ENCODE data around the gene PAPSS2. TPM values are rescaled to one million over a fixed set of nuclear protein-coding genes. Genes with fewer than 3 reads are reported as not detected.

Gene PAPSS2
- total RNA-seq, 4 donors from 2014 or later = 17.3 to 117 (median 88.4) TPM

DNA sequence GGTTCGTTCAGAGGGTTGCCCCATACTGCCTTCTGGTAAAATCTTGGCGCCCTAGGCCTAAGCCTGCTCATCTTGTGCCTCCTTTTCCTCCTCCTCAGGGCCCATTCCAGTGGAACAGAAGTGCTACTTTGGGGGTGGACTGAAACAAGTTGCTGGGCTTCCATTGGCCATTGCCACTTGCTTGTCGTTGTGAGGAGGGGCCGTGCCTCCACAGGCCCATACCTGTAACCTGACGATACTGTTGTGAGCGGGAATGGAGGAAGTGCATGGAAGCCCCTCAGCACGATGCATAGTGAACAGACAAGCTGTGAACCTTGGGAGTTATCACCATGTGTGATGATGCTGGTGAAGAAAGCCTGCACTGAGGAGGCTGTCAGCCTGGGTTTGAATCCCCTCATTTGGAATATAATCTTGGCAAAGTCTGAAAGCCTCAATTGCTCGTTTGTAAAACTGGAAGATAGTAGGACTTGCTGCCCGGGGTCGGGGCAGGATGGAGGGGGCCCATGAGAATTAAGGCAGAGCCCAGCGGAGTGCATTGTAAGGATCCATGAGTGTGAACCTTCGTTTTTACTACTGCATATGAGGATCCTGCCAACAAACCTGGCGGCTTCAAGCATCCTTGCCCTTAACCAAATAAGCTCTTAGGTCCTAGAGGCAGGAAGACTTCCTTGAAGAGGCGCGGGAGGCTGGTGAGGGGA lies 671 bp upstream of the PAPSS2 start:
- H3K27me3 ChIP-seq = no peaks in the 10 kb centered on the region
- 49 to 55% methylated on average over 5 to 15 of the region's 15 CpGs for WGBS, 2 donors (ENCODE audit: low coverage in 1 of 2)
- intact Hi-C loops (cut with DNase I; ENCODE audit: low total_unique reads) (loop anchor here (10.0 kb wide), 1 partner anchor 86 kb away; no protein-coding TSS in a partner anchor), in situ Hi-C loops (cut with MboI; ENCODE audit: low pct_ligation_motif_present in 1 of 4, low pct_unique_long_range_greater_than_20kb in 1 of 4, low sequenced_read_pairs in 3 of 4) (loop anchor here in 1 of 4 donors (10.0 kb wide), 1 partner anchor 66 kb away; no protein-coding TSS in a partner anchor)
- H3K4me3 ChIP-seq = peak overlapping the region; percentile 51 to 95 (median 58)
- no peak for DNase-seq
- peak overlapping the region; percentile 77 to 91 (median 80) for H3K27ac ChIP-seq
- TF ChIP-seq EP300 (IDR thresholded peaks at IDR 0.05; ENCODE audit: low read depth) (no peak), POLR2AphosphoS5 (IDR thresholded peaks at IDR 0.05) (no peak), POLR2A (IDR thresholded peaks at IDR 0.05) (no peak), CTCF (IDR thresholded peaks at IDR 0.05) (no peak)
- H3K4me1 ChIP-seq = peaks cover 3 to 45% (median 13%) of the 10 kb centered on the region in 4 donors
- H3K9me3 ChIP-seq = no peaks in the 10 kb centered on the region
- H3K36me3 ChIP-seq = no peaks in the 10 kb centered on the region

GRCh38 chr10:87660484-87661133 lies 931 bp downstream of the PAPSS2 start:
- in situ Hi-C loops (cut with MboI; ENCODE audit: low pct_ligation_motif_present in 1 of 4, low pct_unique_long_range_greater_than_20kb in 1 of 4, low sequenced_read_pairs in 3 of 4) = no loop called here

DNA sequence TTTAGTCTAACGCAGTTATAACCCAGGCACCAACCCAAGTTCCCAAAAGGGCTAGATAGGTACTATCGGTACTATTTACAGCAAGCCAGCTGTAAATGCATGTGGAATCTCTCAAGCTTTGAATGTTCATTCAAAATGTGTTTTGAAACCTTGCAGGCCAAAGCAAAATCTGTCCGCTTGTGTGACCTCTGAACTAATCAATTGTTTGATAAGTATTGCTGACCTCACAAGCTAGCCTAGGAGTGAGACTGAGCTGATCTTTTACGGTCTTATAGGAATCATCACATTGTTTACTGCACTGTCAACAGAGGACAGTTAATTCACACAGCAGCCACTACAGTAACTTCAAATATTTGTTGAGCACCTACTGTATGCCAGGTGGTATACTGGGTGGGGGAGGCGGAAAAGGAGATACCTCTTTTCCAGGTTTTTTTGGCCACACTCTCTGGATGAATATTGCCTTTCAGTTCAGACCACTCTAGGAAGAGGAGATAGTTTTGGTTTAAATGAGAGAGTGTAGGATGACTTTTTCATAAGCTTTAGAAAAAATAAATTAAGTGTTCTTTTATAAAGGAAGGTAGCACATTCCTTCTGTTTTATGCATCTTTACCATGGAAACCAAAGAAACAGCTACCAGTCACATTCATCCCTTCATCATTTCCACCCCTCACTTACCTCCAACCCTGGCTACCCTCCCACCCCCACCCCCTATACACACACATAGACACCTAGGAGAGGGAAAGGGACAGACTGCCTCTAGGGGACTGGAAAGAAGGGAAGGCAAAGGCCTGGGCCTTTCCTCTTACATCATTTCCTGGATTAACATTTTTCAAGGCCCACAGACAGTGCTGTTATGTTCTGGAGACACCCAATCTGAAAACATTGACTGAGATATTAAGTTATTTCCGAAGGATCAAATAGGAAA lies 2.4 kb downstream of the PAPSS2 start:
- TF ChIP-seq POLR2A (IDR thresholded peaks at IDR 0.05) (no peak), POLR2AphosphoS5 (IDR thresholded peaks at IDR 0.05) (no peak), CTCF (IDR thresholded peaks at IDR 0.05) (no peak), EP300 (IDR thresholded peaks at IDR 0.05; ENCODE audit: low read depth) (no peak)
- Histone ChIP-seq H3K36me3 (no peaks in the 10 kb centered on the region), H3K4me3 (peak overlapping the region in 1 of 4 donors; percentile 95), H3K9me3 (no peaks in the 10 kb centered on the region), H3K27ac (no peak overlapping the region), H3K4me1 (peaks cover 3 to 43% (median 14%) of the 10 kb centered on the region in 4 donors), H3K27me3 (no peaks in the 10 kb centered on the region)
- in situ Hi-C loops (cut with MboI; ENCODE audit: low pct_ligation_motif_present in 1 of 4, low pct_unique_long_range_greater_than_20kb in 1 of 4, low sequenced_read_pairs in 3 of 4) = no loop called here
- intact Hi-C loops (cut with DNase I; ENCODE audit: low total_unique reads) = no loop called here
- 74 to 79% methylated on average over 6 of the region's 6 CpGs for WGBS, 2 donors (ENCODE audit: low coverage in 1 of 2)
- DNase-seq = no peak

More at GRCh38 chr10:87660484-87661133, 931 bp downstream of the PAPSS2 start:
- Histone ChIP-seq H3K27me3 (no peaks in the 10 kb centered on the region), H3K4me3 (peak overlapping the region; percentile 51 to 95 (median 58)), H3K4me1 (peaks cover 3 to 46% (median 13%) of the 10 kb centered on the region in 4 donors), H3K27ac (peak overlapping the region; percentile 77 to 91 (median 80)), H3K36me3 (no peaks in the 10 kb centered on the region), H3K9me3 (no peaks in the 10 kb centered on the region)
- 30 to 37% methylated on average over 11 to 12 of the region's 12 CpGs for WGBS, 2 donors (ENCODE audit: low coverage in 1 of 2)
- TF ChIP-seq CTCF (IDR thresholded peaks at IDR 0.05) = no peak
- peak in 1 of 3 donors; percentile 22 for TF ChIP-seq POLR2AphosphoS5 (IDR thresholded peaks at IDR 0.05)
- intact Hi-C loops (cut with DNase I; ENCODE audit: low total_unique reads) = no loop called here
- peak; percentile 58 for DNase-seq

Data from transverse colon (tissue), 4 donors.